ENCODE data around the gene CFAP74.

CFAP74 gene

DNA sequence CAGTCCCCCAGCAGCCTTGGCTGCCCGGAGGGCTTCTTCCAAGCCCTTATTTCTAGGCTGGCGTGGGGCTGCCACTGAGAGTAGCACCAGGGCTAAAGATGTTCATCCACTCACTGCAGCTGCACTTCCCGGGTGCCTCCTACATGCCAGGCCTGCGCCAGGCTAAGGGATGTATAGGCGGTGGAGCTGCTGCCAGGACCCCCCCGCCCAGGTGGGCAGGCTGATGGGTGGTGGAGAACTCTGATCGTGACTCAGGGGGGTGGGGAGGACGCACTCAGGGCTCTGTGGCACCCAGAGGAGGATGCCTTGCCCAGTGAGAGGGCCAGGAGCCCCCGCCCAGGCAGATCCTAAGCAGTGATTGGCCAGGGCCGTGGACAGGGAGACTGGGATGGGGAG lies 34.1 kb downstream of the CFAP74 start:
- no peak for DNase-seq

- DNase-seq: no peak
Observed at GRCh38 chr1:1968767-1969504, 34.6 kb downstream of the CFAP74 start.

DNA sequence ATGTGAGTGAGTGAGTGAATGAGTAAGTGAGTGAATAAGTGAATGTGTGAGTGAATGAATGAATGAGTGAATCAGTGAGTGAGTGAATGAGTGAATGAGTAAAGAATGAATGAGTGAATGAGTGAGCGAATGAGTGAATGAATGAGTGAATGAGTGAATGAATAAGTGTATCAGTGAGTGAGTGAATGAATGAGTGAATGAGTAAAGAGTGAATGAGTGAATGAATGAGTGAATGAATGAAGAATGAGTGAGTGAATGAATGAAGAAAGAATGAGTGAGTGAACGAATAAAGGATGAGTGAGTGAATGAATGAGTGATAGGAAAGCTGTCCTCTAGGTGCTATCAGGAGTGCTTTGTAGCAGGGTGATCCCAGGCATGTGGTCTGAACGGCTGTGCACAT lies 35.7 kb downstream of the CFAP74 start:
- DNase-seq: no peak

- no peak for DNase-seq
Observed at GRCh38 chr1:1967151-1967550, 36.4 kb downstream of the CFAP74 start.

GRCh38 chr1:1966071-1966740 lies 37.4 kb downstream of the CFAP74 start:
- DNase-seq: no peak

DNA sequence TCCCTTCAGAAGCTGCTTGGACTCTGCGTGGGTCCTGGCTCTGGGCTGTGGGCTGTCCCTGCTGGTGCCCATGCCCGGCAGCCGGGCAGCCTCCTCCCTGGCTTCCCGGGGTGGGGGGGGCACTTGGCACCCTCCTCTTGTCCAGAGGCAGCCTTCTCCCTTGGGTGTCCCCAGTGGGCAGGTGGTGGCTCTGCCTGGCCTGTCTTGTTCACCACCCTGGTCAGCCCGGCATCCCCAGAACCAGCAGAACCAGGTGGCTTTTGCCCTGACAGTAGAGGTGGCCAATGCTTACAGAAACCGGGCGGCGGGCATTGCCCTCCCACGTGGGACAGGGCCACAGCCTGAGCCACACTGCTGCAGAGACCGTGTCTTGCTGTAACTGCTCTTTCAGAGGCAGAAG lies 38.0 kb downstream of the CFAP74 start:
- DNase-seq: no peak

DNA sequence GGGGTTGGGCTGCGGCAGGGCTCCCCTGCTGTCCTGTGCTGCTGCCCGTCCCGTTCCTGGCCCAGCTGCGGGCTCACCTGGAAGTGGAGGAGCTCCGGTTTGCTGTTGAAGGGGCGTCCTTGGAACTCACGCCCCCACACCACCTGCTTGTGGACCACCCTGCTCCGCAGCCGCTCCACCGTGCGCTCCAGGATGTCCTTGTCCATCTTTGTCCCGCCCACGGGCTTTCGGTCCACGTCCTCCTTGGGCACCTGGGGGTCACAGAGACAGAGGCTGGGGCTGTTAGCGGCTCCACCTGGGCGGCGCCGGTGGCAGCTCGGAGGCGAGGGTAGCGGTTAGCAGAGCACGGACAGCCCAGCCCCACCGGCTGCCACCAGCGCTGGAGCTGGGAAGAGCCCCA lies 38.8 kb downstream of the CFAP74 start:
- no peak for DNase-seq

DNA sequence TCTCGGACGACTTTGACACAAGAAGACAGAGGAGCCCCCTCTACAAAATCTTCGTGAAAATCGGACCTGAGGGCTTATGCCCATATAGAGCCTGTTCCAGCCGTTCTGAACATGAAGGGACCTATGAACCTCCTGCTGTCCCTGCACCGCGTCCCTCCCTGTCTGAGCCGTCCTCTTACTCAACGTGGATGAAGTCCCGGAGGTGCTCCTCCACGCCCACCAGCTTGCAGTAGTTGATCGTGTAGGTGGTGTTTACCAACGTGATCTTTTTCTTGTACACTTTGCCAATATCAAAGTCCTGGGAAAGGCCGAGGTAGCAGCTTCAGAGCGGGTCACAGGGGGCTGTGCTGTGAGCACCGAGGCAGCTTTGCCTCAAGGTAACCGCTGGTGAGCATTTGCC lies 40.0 kb downstream of the CFAP74 start:
- no peak for DNase-seq

GRCh38 chr1:1962752-1963151 lies 40.8 kb downstream of the CFAP74 start:
- DNase-seq: no peak

DNA sequence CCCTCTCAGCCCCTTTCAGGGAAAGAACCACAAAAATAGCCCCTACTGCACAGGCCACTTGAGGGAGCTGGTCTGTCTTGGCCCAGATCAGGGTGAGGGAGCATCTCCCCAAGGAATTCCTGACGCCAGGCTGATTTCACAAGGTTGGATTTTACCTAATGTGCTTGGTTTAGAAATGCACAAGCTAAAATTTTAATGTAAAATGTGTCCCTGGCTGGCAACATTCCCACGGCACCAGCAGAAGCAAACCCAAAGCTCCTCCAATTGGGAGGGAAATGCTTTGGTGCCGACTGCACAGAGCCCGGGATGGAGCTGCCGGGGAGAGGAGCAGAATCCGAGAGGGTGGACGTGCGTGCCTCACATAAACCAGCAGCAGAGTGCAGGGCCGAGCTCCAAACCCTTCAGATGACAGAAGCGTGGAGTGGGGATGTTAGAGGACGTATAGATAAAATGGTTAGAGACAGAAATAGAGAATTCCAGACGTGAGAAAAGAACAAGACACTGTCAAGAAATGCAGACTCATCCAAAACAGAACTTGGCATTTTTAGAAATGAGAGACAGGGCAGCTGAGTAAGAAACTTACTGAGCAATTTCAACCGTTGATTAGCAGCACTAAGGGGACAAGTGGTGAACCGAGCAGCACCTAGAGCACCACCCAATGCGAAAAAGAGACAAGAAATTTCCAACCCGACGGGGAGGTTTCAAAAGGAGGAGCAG lies 42.9 kb downstream of the CFAP74 start:
- no peak for DNase-seq

GRCh38 chr1:1959840-1960479 lies 43.6 kb downstream of the CFAP74 start:
- peak; percentile 77 for DNase-seq

- no peak for DNase-seq
Observed at GRCh38 chr1:1959459-1959839, 44.1 kb downstream of the CFAP74 start.

- DNase-seq: no peak
Observed at GRCh38 chr1:1958071-1958541, 45.5 kb downstream of the CFAP74 start.

- DNase-seq: no peak
Observed at GRCh38 chr1:1957533-1957961, 46.0 kb downstream of the CFAP74 start.

DNA sequence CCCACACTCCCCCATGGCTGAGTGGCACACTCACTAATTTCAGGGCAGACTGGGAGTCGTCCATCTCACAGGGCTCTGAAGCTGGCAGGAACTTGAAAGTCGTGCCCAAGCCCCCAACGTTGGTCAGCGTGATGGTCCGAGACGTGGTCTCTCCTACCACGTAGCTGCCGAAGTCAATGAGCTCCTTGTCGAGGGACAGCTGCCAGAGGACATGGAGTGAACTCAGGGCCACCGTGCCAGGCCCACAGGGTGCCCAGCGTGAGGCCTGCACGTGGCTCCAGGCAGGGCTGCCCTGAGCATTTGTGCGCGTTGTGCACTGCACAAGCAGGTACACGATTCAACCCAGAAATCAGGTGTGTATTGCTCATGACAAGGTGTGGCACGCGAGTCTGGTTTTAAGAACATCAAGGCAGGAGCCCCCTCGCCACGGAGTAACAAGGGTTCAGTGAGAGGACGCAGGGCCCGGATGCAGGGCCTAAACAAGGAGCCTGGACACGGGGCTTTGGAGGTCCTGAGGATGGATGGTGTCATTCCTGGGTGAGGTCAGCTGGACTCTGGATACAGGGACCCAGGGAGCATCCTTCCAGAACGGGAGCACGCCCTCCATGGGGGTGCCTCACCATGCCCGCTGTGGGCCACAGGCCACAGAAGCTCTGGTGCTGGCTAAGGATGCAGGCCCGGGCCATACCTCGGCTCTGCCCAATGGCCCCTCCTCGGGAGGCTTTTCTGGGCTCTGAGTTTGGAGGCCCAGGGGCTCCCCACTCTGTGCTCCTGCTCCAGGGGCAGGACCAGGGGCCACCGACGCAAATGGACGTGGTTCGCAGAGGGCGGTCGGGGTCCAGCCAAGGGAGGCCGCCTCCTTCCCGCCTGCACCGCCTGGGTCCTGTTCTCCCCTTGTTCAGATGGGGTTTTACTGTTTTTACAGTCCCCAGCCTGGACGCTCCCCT lies 46.7 kb downstream of the CFAP74 start:
- no peak for DNase-seq

DNA sequence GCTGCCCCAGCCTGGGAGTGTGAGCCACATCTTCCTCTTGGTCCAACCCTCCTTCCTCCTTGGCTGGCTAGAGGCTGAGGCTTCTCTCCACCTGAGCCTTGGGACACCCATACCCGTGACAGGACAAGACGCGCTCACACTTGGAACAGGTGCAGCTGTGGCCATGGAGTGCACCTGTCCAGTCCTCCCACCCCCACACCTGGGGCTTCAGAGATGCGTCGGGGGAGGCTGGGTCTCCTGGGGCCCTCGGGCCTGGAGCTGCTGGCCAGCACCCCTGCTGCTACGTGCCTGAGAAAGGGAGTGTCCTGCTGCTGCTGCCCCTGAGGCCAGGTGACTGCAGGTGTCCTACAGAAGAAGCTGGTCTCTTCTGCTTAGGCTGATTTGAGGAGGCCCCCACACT lies 47.5 kb downstream of the CFAP74 start:
- DNase-seq: no peak

GRCh38 chr1:1955621-1956094 lies 47.9 kb downstream of the CFAP74 start:
- no peak for DNase-seq

- DNase-seq: no peak
Observed at GRCh38 chr1:1954831-1955441, 48.6 kb downstream of the CFAP74 start.

DNA sequence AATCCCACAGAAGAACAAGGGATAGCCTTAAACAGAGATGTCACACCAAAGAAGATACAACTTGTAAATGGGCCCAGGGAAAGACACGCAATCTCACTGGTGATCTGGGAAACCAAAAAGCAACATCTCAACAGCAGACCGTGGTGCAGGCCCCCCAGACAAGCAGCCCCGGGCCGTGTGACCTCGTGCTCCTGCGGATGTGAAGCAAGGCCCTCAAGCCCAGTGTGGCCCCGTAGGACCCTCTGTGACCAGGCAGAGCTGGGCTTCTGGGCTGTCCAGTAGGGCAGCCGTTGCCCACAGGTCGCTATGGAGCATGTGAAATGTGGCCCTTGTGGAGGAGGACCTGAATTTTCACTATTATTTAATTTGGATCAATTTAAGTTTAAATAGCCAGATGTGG lies 49.6 kb downstream of the CFAP74 start:
- DNase-seq: no peak

GRCh38 chr1:1950940-1951339 lies 52.6 kb downstream of the CFAP74 start:
- no peak for DNase-seq

DNA sequence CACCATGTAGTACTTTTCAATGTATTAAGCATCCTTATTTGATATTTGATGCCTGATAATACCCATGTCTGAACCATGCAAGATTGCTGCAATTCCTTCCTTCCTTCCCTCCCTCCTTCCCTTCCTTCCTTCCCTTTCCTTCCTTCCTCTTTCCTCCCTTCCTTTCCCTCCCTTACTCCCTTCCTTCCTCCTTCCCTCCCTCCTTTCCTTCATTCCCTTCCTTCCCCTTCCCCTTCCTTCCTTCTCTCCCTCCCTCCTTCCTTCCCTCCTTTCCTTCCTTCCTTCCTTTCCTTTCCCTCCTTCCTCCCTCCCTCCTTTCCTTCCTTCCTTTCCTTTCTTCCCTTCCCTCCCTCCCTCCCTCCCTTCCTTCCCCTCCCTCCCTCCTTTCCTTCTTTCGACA lies 54.8 kb downstream of the CFAP74 start:
- DNase-seq: no peak

DNA sequence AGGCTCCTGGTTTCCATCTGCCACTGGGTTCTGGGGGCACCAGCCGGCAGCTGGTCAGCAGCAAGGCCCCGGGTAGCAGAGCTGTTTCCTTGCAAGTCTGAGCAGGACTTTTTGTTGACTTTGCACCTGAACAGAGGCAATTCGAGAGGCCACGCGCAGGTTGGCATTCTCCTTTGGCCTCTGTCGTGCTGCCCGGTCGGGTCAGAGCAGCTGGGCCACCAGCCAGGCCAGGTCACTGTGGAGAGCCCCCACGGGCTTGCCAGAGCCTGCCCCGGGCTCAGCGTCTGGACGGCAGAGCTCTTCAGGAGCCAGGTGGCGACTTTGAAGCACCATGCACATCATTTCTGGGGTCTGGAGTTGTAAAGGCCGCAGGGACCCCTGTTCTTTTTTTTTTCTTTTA lies 56.1 kb downstream of the CFAP74 start:
- DNase-seq: no peak

Measured in stimulated activated CD4-positive, alpha-beta T cell treated with anti-CD3 and anti-CD28 coated beads, Interleukin-4, amount 100 ng/mL, for 1 hour (primary cell).